ENCODE results near the gene CTBP2.

CTBP2 gene

DNA sequence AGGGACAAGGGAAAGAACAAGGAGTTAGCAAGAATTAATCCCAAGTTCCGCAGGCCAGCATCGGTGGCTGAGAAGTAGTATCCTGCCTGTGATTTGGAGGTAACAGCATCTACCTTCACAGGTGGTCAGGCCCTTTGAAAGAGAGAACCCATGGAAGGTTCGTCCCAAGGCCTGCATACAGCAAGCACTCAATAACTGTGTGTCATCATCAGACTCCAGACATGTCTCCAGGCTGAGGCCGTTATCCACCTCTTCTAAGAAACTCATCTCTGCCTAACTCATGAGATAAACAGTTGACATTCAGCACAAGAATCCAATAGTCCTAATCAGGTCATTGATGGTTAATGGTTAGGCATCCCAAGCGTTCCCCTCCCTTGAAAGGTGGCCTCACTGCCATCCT, 45.0 kb downstream of the CTBP2 start:
- Histone ChIP-seq H3K9me3 (no peaks in the 10 kb centered on the region), H3K27me3 (no peaks in the 10 kb centered on the region), H3K4me3 (no peak overlapping the region), H3K27ac (peak overlapping the region in 1 of 2 donors; percentile 45), H3K4me1 (peaks cover 5 to 74% (median 56%) of the 10 kb centered on the region in 4 donors), H3K36me3 (peaks cover 0 to under 1% (median 0%) of the 10 kb centered on the region in 3 donors)
- intact Hi-C loops (cut with DNase I; ENCODE audit: low total_unique reads): no loop called here
- DNase-seq: peak in 1 of 2 donors; percentile 42
- TF ChIP-seq, protein P1, sequence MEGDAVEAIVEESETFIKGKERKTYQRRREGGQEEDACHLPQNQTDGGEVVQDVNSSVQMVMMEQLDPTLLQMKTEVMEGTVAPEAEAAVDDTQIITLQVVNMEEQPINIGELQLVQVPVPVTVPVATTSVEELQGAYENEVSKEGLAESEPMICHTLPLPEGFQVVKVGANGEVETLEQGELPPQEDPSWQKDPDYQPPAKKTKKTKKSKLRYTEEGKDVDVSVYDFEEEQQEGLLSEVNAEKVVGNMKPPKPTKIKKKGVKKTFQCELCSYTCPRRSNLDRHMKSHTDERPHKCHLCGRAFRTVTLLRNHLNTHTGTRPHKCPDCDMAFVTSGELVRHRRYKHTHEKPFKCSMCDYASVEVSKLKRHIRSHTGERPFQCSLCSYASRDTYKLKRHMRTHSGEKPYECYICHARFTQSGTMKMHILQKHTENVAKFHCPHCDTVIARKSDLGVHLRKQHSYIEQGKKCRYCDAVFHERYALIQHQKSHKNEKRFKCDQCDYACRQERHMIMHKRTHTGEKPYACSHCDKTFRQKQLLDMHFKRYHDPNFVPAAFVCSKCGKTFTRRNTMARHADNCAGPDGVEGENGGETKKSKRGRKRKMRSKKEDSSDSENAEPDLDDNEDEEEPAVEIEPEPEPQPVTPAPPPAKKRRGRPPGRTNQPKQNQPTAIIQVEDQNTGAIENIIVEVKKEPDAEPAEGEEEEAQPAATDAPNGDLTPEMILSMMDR (IDR thresholded peaks at IDR 0.05): no peak

DNA sequence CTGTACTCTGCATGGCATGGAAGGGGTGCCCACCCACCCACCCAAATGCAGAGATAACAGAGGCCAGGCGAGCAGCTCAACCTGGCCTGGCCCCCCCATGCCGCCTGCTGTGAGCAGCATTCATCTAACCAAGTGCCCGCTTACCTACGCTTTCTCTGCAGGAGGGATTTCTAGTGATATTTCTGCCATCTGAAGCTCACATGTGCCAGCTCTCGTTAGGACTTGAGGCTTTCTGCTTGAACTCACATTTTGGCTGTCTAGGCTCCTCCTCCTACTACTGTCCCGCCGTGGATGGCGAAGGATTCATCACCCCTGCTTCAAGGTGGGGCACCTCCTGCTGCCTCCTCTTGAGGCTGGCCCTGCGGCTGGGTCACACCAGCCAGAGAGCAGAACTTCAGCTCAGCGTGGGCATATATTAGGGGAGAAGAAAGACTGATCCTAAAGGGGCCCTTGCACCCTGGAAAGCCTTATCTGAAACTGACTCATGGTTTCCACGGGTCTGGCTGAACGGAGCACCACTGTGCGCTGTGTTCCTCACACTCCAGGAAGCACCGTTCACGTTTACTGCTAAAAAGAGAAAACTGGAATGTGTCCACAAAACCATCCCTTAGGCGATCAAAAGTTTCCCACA, 45.5 kb downstream of the CTBP2 start:
- Histone ChIP-seq H3K27me3 (no peaks in the 10 kb centered on the region), H3K27ac (peak overlapping the region; percentile 22 to 45), H3K4me1 (peaks cover 5 to 68% (median 51%) of the 10 kb centered on the region in 4 donors), H3K9me3 (no peaks in the 10 kb centered on the region), H3K36me3 (peaks cover 0 to 6% (median 0%) of the 10 kb centered on the region in 3 donors), H3K4me3 (no peak overlapping the region)
- peak in 1 of 2 donors; percentile 49 for DNase-seq
- intact Hi-C loops (cut with DNase I; ENCODE audit: low total_unique reads): no loop called here
- TF ChIP-seq, protein P1 (IDR thresholded peaks at IDR 0.05): no peak

DNA sequence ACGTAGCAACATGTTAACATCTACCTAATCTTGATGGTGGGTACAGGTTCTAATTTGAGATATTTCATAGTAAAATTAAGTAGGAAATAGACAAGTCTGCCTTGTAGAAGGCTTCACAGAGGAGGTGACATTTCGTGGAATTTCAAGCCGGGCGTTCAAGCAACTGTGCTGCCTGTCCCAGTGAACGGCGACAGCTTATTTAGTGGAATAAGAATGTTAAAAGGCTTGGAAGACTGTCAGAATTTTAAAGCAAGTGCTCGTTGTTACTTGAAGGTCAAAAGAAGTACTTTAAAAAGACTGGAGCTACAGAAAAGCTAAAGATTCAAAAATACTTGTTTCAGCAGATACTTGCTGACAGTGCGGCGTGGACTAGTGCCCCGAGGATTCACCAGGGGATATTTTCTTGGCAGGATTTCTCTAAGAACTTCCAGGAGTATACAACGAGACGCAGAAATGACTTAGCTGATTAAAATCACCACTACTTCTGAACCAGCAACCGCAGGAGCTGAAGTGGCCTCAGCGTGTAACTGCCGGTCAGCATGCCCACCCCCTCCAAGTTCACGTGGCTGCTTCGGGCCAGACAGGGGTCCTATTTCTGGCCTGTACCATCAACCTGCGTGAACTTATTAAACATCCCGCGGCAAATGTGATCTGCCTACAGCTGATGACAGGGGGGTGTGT, 46.5 kb downstream of the CTBP2 start:
- Histone ChIP-seq H3K27me3 (no peaks in the 10 kb centered on the region), H3K4me3 (no peak overlapping the region), H3K27ac (peak overlapping the region; percentile 22 to 45), H3K4me1 (peaks cover 5 to 58% (median 43%) of the 10 kb centered on the region in 4 donors), H3K36me3 (peaks cover 5 to 16% (median 6%) of the 10 kb centered on the region in 3 donors), H3K9me3 (no peaks in the 10 kb centered on the region)
- intact Hi-C loops (cut with DNase I; ENCODE audit: low total_unique reads): no loop called here
- TF ChIP-seq, protein P1 (IDR thresholded peaks at IDR 0.05): no peak
- peak in 1 of 2 donors; percentile 57 for DNase-seq

DNA sequence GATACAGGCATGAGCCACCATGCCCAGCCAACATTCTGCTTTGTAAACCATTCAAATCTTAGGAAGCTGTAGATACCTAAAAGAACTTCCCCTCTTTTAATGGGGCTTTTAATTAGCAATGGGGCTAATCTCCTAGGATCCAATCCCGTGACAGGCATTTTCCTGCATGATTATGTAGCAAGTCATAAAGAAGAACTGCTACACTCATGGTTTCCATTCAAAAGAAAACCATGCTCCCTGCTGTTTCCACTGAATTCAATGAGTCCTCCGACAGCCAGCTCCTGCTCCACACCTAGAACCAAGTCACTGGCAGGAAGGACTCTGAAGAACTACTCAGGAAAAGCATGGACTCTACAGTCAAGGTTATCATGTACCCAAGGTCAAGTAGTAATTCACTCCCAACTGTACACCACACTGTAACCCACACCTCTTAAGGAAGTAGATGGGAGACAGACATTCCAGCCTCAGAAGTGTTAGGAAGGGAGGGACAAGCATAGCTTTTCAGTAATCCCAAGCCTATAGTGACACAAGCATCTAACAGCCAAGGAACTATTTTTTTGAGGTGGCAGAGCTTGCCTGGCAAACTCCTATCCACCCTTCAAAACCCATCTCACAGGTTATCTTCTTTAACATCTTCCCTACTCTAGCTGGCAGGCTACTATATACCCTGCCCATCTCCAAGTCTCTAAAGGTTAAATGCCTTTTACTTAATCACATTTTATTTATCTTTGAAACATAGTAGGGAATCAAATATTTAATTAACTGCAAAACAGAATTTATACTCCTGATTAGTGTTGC, 47.5 kb downstream of the CTBP2 start:
- peaks cover 14 to 25% (median 16%) of the 10 kb centered on the region in 3 donors for H3K36me3 ChIP-seq
- intact Hi-C loops (cut with DNase I; ENCODE audit: low total_unique reads): no loop called here
- H3K9me3 ChIP-seq: no peaks in the 10 kb centered on the region
- no peak overlapping the region for H3K27ac ChIP-seq
- TF ChIP-seq, protein P1 (IDR thresholded peaks at IDR 0.05): no peak
- H3K27me3 ChIP-seq: no peaks in the 10 kb centered on the region
- H3K4me3 ChIP-seq: no peak overlapping the region
- DNase-seq: peak in 1 of 2 donors; percentile 2
- H3K4me1 ChIP-seq: peaks cover 5 to 50% (median 34%) of the 10 kb centered on the region in 4 donors

DNA sequence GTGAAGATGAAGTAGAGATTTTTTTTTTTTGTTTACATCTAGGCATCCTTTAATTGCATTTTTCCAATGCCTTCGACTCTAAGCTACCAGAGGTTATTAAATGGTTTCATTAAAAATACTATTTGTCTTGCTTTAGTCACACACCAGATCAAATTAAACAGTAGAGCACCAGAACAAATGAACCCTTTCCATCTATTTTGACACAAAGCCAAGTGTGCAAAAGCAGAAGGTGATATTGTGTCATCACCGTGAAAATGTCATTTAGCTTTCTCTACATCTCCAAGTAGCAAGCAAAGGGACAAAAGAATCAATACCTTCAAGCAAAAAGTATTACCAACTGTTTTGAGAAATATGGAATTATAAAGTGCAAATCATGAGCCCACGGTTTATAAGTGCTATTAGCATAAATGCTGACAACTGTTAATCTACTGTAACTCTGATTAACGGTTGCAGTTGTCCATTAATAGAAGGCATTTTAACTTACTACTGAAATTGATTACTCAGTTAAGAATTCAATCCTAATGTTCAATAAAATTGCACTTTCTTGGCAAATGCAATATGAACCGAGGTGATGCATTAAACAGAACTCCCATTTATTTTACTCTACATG, 49.1 kb downstream of the CTBP2 start:
- no peak for DNase-seq
- Histone ChIP-seq H3K27me3 (no peaks in the 10 kb centered on the region), H3K9me3 (no peaks in the 10 kb centered on the region), H3K36me3 (peaks cover 26 to 42% (median 32%) of the 10 kb centered on the region in 3 donors), H3K27ac (no peak overlapping the region), H3K4me3 (no peak overlapping the region), H3K4me1 (peaks cover 5 to 46% (median 23%) of the 10 kb centered on the region in 4 donors)
- TF ChIP-seq, protein P1 (IDR thresholded peaks at IDR 0.05): no peak
- intact Hi-C loops (cut with DNase I; ENCODE audit: low total_unique reads): no loop called here

Data from tibial artery (tissue), 4 donors.